ENCODE measurements around the gene ANTXR2. TPM values are rescaled to one million over a fixed set of nuclear protein-coding genes. Genes with fewer than 3 reads are reported as not detected.
"Not testable (repeated sequence)": the region's sequence is repeated elsewhere in the genome, so short reads cannot be mapped to it uniquely, and the experiment has no call there.

ANTXR2 gene
- total RNA-seq, 2 donors from 2014 or later: 2.2 to 4.5 TPM

GRCh38 chr4:80017125-80017854 is 55.7 kb downstream of the ANTXR2 start:
- Mint-ChIP-seq H3K9me3 (no peaks in the 10 kb centered on the region), H3K36me3 (peaks cover 0 to 4% of the 10 kb centered on the region in 2 donors), H3K27ac (no peak overlapping the region)
- peak; percentile 92 for ATAC-seq
- DNase-seq (ENCODE audit: low spot score in 2 of 2): no peak

- Mint-ChIP-seq H3K27ac (no peak overlapping the region), H3K36me3 (peaks cover 0 to 4% of the 10 kb centered on the region in 2 donors), H3K9me3 (no peaks in the 10 kb centered on the region)
- DNase-seq (ENCODE audit: low spot score in 2 of 2) (no peak), ATAC-seq (no peak)
These were observed 56.5 kb downstream of the ANTXR2 start for GRCh38 chr4:80016506-80016905.

- Mint-ChIP-seq H3K36me3 (peaks cover 0 to 4% of the 10 kb centered on the region in 2 donors), H3K27ac (no peak overlapping the region), H3K9me3 (peaks cover 0 to 4% of the 10 kb centered on the region in 2 donors)
- ATAC-seq: no peak
- no peak for DNase-seq (ENCODE audit: low spot score in 2 of 2)
These were observed 57.4 kb downstream of the ANTXR2 start for GRCh38 chr4:80015407-80016189.

GRCh38 chr4:80014531-80014930 is 58.5 kb downstream of the ANTXR2 start:
- peaks cover 0 to 9% of the 10 kb centered on the region in 2 donors for H3K36me3 Mint-ChIP-seq
- ATAC-seq: no peak
- DNase-seq (ENCODE audit: low spot score in 2 of 2): no peak
- no peak overlapping the region for H3K27ac Mint-ChIP-seq
- peaks cover 0 to 4% of the 10 kb centered on the region in 2 donors for H3K9me3 Mint-ChIP-seq

- ATAC-seq (no peak), DNase-seq (ENCODE audit: low spot score in 2 of 2) (no peak)
- H3K9me3 Mint-ChIP-seq: peaks cover 0 to 6% of the 10 kb centered on the region in 2 donors
- H3K36me3 Mint-ChIP-seq: peaks cover 6 to 9% of the 10 kb centered on the region in 2 donors
- H3K27ac Mint-ChIP-seq: no peak overlapping the region
These were observed 60.7 kb downstream of the ANTXR2 start for GRCh38 chr4:80012291-80012690.

- Mint-ChIP-seq H3K36me3 (peaks cover 9 to 11% of the 10 kb centered on the region in 2 donors), H3K27ac (no peak overlapping the region)
These were observed 61.3 kb downstream of the ANTXR2 start for GRCh38 chr4:80011636-80012236.

GRCh38 chr4:80010316-80010715 is 62.7 kb downstream of the ANTXR2 start:
- peaks cover 0 to 20% of the 10 kb centered on the region in 2 donors for H3K9me3 Mint-ChIP-seq
- H3K27ac Mint-ChIP-seq: no peak overlapping the region
- ATAC-seq: no peak
- DNase-seq (ENCODE audit: low spot score in 2 of 2): no peak
- peaks cover 16 to 23% of the 10 kb centered on the region in 2 donors for H3K36me3 Mint-ChIP-seq

More at GRCh38 chr4:80011636-80012236, 61.3 kb downstream of the ANTXR2 start:
- ATAC-seq (no peak), DNase-seq (ENCODE audit: low spot score in 2 of 2) (no peak)
- H3K9me3 Mint-ChIP-seq: peaks cover 0 to 10% of the 10 kb centered on the region in 2 donors

GRCh38 chr4:80009806-80010205 is 63.2 kb downstream of the ANTXR2 start:
- H3K27ac Mint-ChIP-seq: no peak overlapping the region
- H3K36me3 Mint-ChIP-seq: peaks cover 16 to 25% of the 10 kb centered on the region in 2 donors
- H3K9me3 Mint-ChIP-seq: peaks cover 0 to 20% of the 10 kb centered on the region in 2 donors
- ATAC-seq: no peak
- DNase-seq (ENCODE audit: low spot score in 2 of 2): no peak

GRCh38 chr4:80008971-80009370 is 64.1 kb downstream of the ANTXR2 start:
- Mint-ChIP-seq H3K27ac (no peak overlapping the region), H3K9me3 (peaks cover 5 to 26% of the 10 kb centered on the region in 2 donors), H3K36me3 (peaks cover 20 to 33% of the 10 kb centered on the region in 2 donors)
- DNase-seq (ENCODE audit: low spot score in 2 of 2) (no peak), ATAC-seq (no peak)

- no peak for DNase-seq (ENCODE audit: low spot score in 2 of 2)
- H3K9me3 Mint-ChIP-seq: peaks cover 5 to 26% of the 10 kb centered on the region in 2 donors
- ATAC-seq: no peak
- H3K27ac Mint-ChIP-seq: peak overlapping the region in 1 of 2 donors; percentile 65
- peaks cover 19 to 33% of the 10 kb centered on the region in 2 donors for H3K36me3 Mint-ChIP-seq
These were observed 64.7 kb downstream of the ANTXR2 start for GRCh38 chr4:80008351-80008750.

GRCh38 chr4:80007745-80008149 is 65.3 kb downstream of the ANTXR2 start:
- Mint-ChIP-seq H3K27ac (no peak overlapping the region), H3K9me3 (peaks cover 5 to 26% of the 10 kb centered on the region in 2 donors), H3K36me3 (peaks cover 19 to 33% of the 10 kb centered on the region in 2 donors)
- ATAC-seq (peak; percentile 62 to 75), DNase-seq (ENCODE audit: low spot score in 2 of 2) (no peak)

GRCh38 chr4:80006935-80007744 is 65.9 kb downstream of the ANTXR2 start:
- no peak for DNase-seq (ENCODE audit: low spot score in 2 of 2)

GRCh38 chr4:80005863-80006262 is 67.2 kb downstream of the ANTXR2 start:
- Mint-ChIP-seq H3K36me3 (peaks cover 25 to 40% of the 10 kb centered on the region in 2 donors), H3K27ac (peak overlapping the region; percentile 38 to 90), H3K9me3 (peaks cover 5 to 26% of the 10 kb centered on the region in 2 donors)
- DNase-seq (ENCODE audit: low spot score in 2 of 2): peak in 1 of 2 donors; percentile 8
- ATAC-seq: peak; percentile 86 to 88

More at GRCh38 chr4:80006935-80007744, 65.9 kb downstream of the ANTXR2 start:
- peak overlapping the region in 1 of 2 donors; percentile 34 for H3K27ac Mint-ChIP-seq
- H3K9me3 Mint-ChIP-seq: peaks cover 5 to 26% of the 10 kb centered on the region in 2 donors
- H3K36me3 Mint-ChIP-seq: peaks cover 20 to 34% of the 10 kb centered on the region in 2 donors
- no peak for ATAC-seq

- no peak for ATAC-seq
- H3K36me3 Mint-ChIP-seq: peaks cover 21 to 40% of the 10 kb centered on the region in 2 donors
- no peak for DNase-seq (ENCODE audit: low spot score in 2 of 2)
- H3K27ac Mint-ChIP-seq: no peak overlapping the region
- H3K9me3 Mint-ChIP-seq: peaks cover 5 to 26% of the 10 kb centered on the region in 2 donors
These were observed 68.7 kb downstream of the ANTXR2 start for GRCh38 chr4:80004319-80004718.

GRCh38 chr4:80002559-80002958 is 70.5 kb downstream of the ANTXR2 start:
- peaks cover 9 to 30% of the 10 kb centered on the region in 2 donors for H3K9me3 Mint-ChIP-seq
- not testable (repeated sequence) for H3K27ac Mint-ChIP-seq; ATAC-seq; DNase-seq (ENCODE audit: low spot score in 2 of 2)
- H3K36me3 Mint-ChIP-seq: peaks cover 21 to 37% of the 10 kb centered on the region in 2 donors

- H3K9me3 Mint-ChIP-seq; DNase-seq (ENCODE audit: low spot score in 2 of 2); H3K27ac Mint-ChIP-seq; ATAC-seq; H3K36me3 Mint-ChIP-seq: not testable (repeated sequence)
These were observed 74.0 kb downstream of the ANTXR2 start for GRCh38 chr4:79999048-79999447.
